Spleen (tissue), 7 donors: ENCODE measurements around the gene ADAM19.

Experiments
- POLR2A ChIP-seq, 3 donors: fragments of 450-650 bp; IDR thresholded peaks; one replicate each; pipeline ENCODE4 v1.5.1; 2017; ENCODE audit warnings: antibody characterized with exemption in 3 of 3, mild to moderate bottlenecking in 1 of 3
- TF ChIP-seq, protein P1 (sequence below), 11 experiments: fragments of 200-600 bp in 7 of 11; fragments of 450-650 bp in 4 of 11; sonication (generic) in 4 of 11; IDR thresholded peaks in 8 of 11; conservative IDR thresholded peaks in 3 of 11; 1 replicate in 7 of 11; 2 replicates in 4 of 11; pipeline versions ENCODE4 v1.4.0 to v1.8.0; 2016 to 2021; ENCODE audit warnings: antibody characterized with exemption in 11 of 11, inconsistent platforms in 4 of 11, mild to moderate bottlenecking in 1 of 11
- donor health status: DM: no; HTN: no; CAD: no; lungs with moderate emphysema.
- donor health status: DM: no; HTN: no; CAD: no.
- donor health status: DM: no; HTN: no; CAD: no.

DNA sequence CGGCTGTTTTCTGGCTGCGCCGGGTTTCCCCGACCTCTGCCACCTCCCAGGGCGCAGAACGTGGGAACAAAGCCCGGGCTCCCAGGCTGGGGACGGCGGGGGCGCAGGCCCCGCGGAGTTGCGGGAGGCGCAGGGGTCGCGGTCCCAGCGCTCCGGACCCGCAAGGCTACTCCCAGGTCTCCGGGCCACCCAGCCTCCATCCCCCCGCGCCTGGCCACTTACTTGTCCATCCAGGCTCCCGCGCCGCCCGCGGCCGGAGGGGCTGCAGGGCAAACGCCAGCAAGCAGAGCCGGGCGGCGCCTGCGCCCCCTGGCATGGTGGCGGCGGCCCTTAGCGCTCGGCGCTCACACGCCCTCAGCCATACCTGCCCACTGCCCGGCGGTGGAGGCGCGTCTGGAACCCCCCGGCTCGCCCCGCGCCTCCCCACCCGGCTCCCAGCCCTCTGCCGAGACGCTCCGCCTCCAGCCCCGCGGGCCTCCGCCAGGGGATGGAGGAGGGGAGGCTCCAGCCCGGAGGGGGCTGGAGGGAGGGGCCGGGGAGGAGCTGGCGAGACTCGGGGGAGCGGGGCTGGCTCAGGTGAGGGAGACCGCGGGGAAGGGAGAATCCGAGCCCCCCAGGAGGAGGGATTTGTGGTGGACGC lies at the start of gene ADAM19:
- TF ChIP-seq, protein P1, sequence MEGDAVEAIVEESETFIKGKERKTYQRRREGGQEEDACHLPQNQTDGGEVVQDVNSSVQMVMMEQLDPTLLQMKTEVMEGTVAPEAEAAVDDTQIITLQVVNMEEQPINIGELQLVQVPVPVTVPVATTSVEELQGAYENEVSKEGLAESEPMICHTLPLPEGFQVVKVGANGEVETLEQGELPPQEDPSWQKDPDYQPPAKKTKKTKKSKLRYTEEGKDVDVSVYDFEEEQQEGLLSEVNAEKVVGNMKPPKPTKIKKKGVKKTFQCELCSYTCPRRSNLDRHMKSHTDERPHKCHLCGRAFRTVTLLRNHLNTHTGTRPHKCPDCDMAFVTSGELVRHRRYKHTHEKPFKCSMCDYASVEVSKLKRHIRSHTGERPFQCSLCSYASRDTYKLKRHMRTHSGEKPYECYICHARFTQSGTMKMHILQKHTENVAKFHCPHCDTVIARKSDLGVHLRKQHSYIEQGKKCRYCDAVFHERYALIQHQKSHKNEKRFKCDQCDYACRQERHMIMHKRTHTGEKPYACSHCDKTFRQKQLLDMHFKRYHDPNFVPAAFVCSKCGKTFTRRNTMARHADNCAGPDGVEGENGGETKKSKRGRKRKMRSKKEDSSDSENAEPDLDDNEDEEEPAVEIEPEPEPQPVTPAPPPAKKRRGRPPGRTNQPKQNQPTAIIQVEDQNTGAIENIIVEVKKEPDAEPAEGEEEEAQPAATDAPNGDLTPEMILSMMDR (IDR thresholded peaks at IDR 0.05 in 8 of 11, conservative IDR thresholded peaks at IDR 0.05 in 3 of 11), result peak in 8 of 11 experiments; percentile 28 to 54 (median 38)
- peak in 2 of 3 donors; percentile 7 to 45 for TF ChIP-seq POLR2A (IDR thresholded peaks at IDR 0.05)
